Endothelial cell of umbilical vein (primary cell): ENCODE measurements around the gene STRA6.

Experiments used
- CTCF ChIP-seq, 2 donors: IDR thresholded peaks; 1 replicate in 1 of 2; 2 replicates in 1 of 2; pipeline ENCODE4 v1.5.1; 2011; ENCODE audit warnings: low read length in 2 of 2, mild to moderate bottlenecking in 2 of 2, moderate library complexity in 2 of 2, control low read depth in 1 of 2, inconsistent platforms in 1 of 2, low read depth in 1 of 2; ENCODE audit not compliant: insufficient read depth in 1 of 2; ENCODE audit errors: extremely low read depth in 1 of 2
- POLR2A ChIP-seq: IDR thresholded peaks from 2 replicates; pipeline ENCODE4 v1.6.1; 2012; ENCODE audit warnings: low read depth, mild to moderate bottlenecking, control low read depth, low read length
- POLR2AphosphoS5 ChIP-seq: IDR thresholded peaks from 2 replicates; pipeline ENCODE4 v1.6.1; 2012; ENCODE audit warnings: low read depth, mild to moderate bottlenecking, control low read depth, low read length, moderate library complexity; ENCODE audit not compliant: insufficient read depth

- no peak for TF ChIP-seq CTCF (IDR thresholded peaks at IDR 0.05; ENCODE audit: extremely low read depth in 1 of 2, insufficient read depth in 1 of 2, low read depth in 1 of 2, low read length in 2 of 2)
- no peak for TF ChIP-seq POLR2AphosphoS5
- no peak for TF ChIP-seq POLR2A
These were observed 25.6 kb upstream of the STRA6 start for GRCh38 chr15:74227968-74228722.
